Measurements from ENCODE around the gene MMP11.
"Not testable (repeated sequence)": the region's sequence is repeated elsewhere in the genome, so short reads cannot be mapped to it uniquely, and the experiment has no call there.

The MMP11 gene, protein sequence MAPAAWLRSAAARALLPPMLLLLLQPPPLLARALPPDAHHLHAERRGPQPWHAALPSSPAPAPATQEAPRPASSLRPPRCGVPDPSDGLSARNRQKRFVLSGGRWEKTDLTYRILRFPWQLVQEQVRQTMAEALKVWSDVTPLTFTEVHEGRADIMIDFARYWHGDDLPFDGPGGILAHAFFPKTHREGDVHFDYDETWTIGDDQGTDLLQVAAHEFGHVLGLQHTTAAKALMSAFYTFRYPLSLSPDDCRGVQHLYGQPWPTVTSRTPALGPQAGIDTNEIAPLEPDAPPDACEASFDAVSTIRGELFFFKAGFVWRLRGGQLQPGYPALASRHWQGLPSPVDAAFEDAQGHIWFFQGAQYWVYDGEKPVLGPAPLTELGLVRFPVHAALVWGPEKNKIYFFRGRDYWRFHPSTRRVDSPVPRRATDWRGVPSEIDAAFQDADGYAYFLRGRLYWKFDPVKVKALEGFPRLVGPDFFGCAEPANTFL

DNA sequence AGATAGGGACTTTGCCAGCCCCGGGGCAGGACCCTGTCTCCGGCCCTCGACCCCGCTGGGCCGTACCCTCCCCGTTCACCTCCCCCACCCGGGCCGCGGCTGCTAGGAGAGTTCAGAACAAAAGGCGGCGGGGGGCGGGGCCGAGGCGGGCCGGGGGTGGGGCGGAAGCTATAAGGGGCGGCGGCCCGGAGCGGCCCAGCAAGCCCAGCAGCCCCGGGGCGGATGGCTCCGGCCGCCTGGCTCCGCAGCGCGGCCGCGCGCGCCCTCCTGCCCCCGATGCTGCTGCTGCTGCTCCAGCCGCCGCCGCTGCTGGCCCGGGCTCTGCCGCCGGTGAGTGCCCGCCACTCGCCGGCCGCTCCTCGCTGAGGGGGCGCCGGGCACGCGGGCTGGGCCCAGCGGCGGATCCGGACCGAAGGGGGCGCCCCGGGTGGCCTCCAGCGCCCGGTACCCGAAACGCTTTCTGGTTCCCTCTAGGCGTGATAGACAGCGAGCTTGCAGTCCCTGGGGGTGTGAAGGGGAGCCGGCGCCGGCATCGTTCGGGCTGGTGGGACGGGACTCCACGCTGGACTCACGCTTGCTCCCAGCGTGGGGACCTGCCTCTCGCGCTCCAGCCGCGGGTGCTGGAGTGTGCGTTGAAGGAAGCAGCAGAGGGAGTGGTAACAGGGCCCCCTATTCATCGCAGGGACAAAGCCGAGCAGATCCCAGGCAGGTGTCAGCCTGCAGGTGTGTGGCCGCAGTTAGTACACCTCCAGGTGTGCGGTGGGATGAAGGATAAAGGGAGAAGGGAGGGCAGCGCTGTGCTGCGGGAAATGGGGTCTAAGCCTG lies at the start of gene MMP11:
TSS of gene MMP11 (plus strand) at position 201 of the 825 bp plus-strand sequence. CDS start at position 223, 22 bp downstream.
- Histone ChIP-seq H3K4me1 (ENCODE audit: control insufficient read depth, insufficient read depth, low read length) (peaks cover 56% of the 10 kb centered on the region), H3K27me3 (ENCODE audit: control insufficient read depth in 1 of 2, insufficient read depth in 2 of 2, low read length in 2 of 2) (no peaks in the 10 kb centered on the region), H3K36me3 (ENCODE audit: control insufficient read depth in 2 of 2, insufficient read depth in 2 of 2, low read length in 2 of 2) (no peaks in the 10 kb centered on the region), H3K9ac (ENCODE audit: low read length in 2 of 2) (peak within 1 kb of the TSS; percentile 64 to 66), H3K9me3 (ENCODE audit: control insufficient read depth in 2 of 2, low read length in 2 of 2) (no peaks in the 10 kb centered on the region), H3K27ac (ENCODE audit: low read length) (no peak within 1 kb of the TSS), H3K4me3 (ENCODE audit: low read length in 2 of 2) (peak within 1 kb of the TSS; percentile 77 to 81)

DNA sequence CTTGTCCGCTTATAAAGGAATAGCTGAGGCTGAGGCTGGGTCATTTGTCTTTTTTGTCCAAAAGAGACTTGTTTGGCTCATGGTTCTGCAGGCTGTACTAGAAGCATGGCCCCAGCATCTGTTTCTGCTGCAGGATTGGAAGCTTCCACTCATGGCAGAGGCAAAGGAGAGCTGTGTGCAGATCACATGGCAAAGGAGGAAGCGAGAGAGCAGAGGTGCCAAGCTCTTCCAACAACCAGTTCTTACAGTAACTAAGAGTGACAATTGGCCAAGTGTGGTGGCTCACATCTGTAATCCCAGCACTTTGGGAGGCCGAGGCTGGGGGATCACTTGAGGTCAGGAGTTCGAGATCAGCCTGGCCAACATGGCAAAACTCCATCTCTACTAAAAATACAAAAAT lies 44.5 kb upstream of the MMP11 start:
- not testable (repeated sequence) for H3K4me3 ChIP-seq (ENCODE audit: low read length in 2 of 2); H3K27ac ChIP-seq (ENCODE audit: low read length); H3K4me1 ChIP-seq (ENCODE audit: control insufficient read depth, insufficient read depth, low read length); H3K9ac ChIP-seq (ENCODE audit: low read length in 2 of 2); H3K9me3 ChIP-seq (ENCODE audit: control insufficient read depth in 2 of 2, low read length in 2 of 2); H3K36me3 ChIP-seq (ENCODE audit: control insufficient read depth in 2 of 2, insufficient read depth in 2 of 2, low read length in 2 of 2); H3K27me3 ChIP-seq (ENCODE audit: control insufficient read depth in 1 of 2, insufficient read depth in 2 of 2, low read length in 2 of 2)

DNA sequence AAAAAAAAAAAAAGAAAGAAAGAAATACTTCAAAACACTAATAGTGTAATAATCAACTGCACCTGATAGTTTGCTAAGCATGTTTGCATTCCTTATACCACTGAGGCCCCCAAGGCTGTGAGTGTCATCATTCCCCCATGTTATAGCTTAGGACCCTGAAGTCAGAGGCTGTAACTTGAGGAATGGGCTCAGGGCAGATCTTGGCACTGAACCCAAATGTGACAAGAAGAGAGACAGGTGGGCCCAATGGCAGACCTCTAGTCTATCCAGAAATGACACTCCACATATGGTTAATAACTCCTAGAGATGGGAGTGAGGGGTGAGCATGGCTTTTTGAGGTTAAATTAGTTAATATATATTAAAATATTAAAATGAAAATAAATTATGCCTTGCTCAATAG lies 35.0 kb upstream of the MMP11 start:
- Histone ChIP-seq H3K9ac (ENCODE audit: low read length in 2 of 2) (no peak overlapping the region), H3K4me3 (ENCODE audit: low read length in 2 of 2) (no peak overlapping the region), H3K27me3 (ENCODE audit: control insufficient read depth in 1 of 2, insufficient read depth in 2 of 2, low read length in 2 of 2) (no peaks in the 10 kb centered on the region), H3K36me3 (ENCODE audit: control insufficient read depth in 2 of 2, insufficient read depth in 2 of 2, low read length in 2 of 2) (peaks cover 3 to 9% of the 10 kb centered on the region in 2 donors), H3K4me1 (ENCODE audit: control insufficient read depth, insufficient read depth, low read length) (peaks cover 5% of the 10 kb centered on the region), H3K27ac (ENCODE audit: low read length) (no peak overlapping the region), H3K9me3 (ENCODE audit: control insufficient read depth in 2 of 2, low read length in 2 of 2) (no peaks in the 10 kb centered on the region)

DNA sequence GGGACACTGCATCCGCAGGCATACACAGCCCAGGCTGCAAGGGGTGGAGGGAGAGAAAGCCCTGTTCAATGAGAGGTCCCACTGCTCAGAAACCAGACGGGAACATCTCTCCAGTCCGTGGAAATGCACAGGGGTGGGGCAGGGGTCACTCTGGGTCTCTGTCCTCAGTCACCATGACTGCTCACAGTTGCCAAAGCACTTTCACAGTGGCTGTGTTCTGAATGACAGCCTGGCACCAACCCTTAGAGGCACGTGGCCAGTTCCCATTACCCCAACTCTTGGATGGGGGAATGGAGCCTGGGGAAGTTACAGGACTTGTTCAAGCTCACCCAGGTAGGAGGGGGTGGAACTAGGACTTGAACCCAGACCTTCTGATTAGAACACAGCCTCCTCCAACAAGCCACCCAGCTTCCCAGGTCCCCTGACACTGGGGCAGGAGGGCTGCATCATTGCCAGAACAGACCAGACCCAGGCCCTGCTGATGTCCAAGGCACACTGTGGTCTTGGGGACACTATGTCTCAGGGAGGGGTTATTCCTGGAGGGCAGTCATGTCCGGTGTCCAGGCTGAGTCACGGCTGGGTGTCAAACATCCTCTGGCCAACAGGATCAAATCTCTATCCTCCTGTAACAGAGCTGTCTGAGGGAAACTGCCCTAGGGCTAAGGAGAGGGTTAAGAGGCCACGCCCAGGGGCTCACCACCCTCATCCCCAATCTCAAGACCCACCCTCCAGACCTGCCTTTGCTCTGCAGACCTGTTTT lies 30.0 kb upstream of the MMP11 start:
- Histone ChIP-seq H3K27ac (ENCODE audit: low read length) (no peak overlapping the region), H3K9ac (ENCODE audit: low read length in 2 of 2) (no peak overlapping the region), H3K4me3 (ENCODE audit: low read length in 2 of 2) (no peak overlapping the region), H3K4me1 (ENCODE audit: control insufficient read depth, insufficient read depth, low read length) (peaks cover 9% of the 10 kb centered on the region), H3K36me3 (ENCODE audit: control insufficient read depth in 2 of 2, insufficient read depth in 2 of 2, low read length in 2 of 2) (peaks cover 29 to 31% of the 10 kb centered on the region in 2 donors), H3K27me3 (ENCODE audit: control insufficient read depth in 1 of 2, insufficient read depth in 2 of 2, low read length in 2 of 2) (no peaks in the 10 kb centered on the region), H3K9me3 (ENCODE audit: control insufficient read depth in 2 of 2, low read length in 2 of 2) (peaks cover 0 to 9% of the 10 kb centered on the region in 2 donors)

DNA sequence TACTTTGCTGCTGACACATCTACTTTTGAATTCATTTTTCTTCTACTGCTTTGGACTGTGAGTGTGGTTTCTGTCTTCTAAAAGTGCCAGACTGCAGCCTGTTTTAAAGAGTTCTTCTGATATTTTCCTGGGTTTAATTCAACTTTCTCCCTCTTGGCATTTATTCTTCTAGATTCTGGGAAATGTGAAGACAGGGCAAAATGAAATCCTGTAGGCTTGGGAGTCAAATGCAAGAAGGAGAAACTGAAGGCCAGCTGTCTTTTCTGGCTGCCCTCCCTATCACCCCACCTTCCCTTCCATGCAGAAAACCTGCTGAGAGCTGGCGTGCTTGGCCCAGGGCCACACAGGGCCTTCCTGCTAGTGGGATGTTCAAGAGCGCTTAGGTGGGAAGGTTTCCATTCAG lies 29.3 kb upstream of the MMP11 start:
- Histone ChIP-seq H3K27ac (ENCODE audit: low read length) (no peak overlapping the region), H3K36me3 (ENCODE audit: control insufficient read depth in 2 of 2, insufficient read depth in 2 of 2, low read length in 2 of 2) (peaks cover 29 to 31% of the 10 kb centered on the region in 2 donors), H3K9ac (ENCODE audit: low read length in 2 of 2) (no peak overlapping the region), H3K4me3 (ENCODE audit: low read length in 2 of 2) (no peak overlapping the region), H3K9me3 (ENCODE audit: control insufficient read depth in 2 of 2, low read length in 2 of 2) (peaks cover 0 to 9% of the 10 kb centered on the region in 2 donors), H3K4me1 (ENCODE audit: control insufficient read depth, insufficient read depth, low read length) (peaks cover 9% of the 10 kb centered on the region), H3K27me3 (ENCODE audit: control insufficient read depth in 1 of 2, insufficient read depth in 2 of 2, low read length in 2 of 2) (no peaks in the 10 kb centered on the region)

DNA sequence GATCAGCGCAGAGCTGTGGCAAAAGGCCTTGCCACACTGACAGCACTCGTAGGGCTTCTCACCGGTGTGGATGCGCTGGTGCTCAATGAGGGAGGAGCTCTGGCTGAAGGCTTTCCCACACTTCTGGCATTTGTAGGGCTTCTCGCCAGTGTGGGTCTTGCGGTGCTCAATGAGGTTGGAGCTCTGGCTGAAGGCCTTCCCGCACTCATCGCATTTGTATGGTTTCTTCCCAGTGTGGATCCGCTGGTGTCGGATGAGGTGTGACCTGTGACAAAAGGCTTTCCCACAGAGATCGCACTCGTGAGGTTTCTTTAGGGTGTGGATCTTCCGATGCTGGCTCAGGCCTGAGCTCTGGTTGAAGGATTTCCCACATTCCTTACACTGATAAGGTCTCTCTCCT lies 28.6 kb upstream of the MMP11 start:
- Histone ChIP-seq H3K9ac (ENCODE audit: low read length in 2 of 2) (no peak overlapping the region), H3K36me3 (ENCODE audit: control insufficient read depth in 2 of 2, insufficient read depth in 2 of 2, low read length in 2 of 2) (peaks cover 29 to 31% of the 10 kb centered on the region in 2 donors), H3K9me3 (ENCODE audit: control insufficient read depth in 2 of 2, low read length in 2 of 2) (peaks cover 0 to 9% of the 10 kb centered on the region in 2 donors), H3K27ac (ENCODE audit: low read length) (no peak overlapping the region), H3K4me3 (ENCODE audit: low read length in 2 of 2) (no peak overlapping the region), H3K4me1 (ENCODE audit: control insufficient read depth, insufficient read depth, low read length) (peaks cover 9% of the 10 kb centered on the region), H3K27me3 (ENCODE audit: control insufficient read depth in 1 of 2, insufficient read depth in 2 of 2, low read length in 2 of 2) (no peaks in the 10 kb centered on the region)

DNA sequence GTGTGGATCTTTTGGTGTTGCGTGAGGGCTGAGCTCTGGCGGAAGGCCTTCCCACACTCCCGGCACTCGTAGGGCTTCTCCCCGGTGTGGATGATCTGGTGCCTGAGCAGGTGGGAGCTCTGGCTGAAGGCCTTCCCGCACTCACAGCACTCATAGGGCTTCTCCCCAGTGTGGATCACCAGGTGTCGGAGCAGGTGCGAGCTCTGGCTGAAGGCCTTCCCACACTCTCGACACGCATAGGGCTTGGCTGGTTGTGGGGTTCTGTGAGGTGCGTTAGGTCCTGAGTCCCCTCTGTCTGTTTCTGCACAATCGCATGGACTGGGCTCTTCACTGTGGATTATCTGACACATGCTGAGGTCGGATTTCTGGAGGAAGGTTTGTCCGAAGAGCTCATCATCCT lies 28.2 kb upstream of the MMP11 start:
- peaks cover 0 to 9% of the 10 kb centered on the region in 2 donors for H3K9me3 ChIP-seq (ENCODE audit: control insufficient read depth in 2 of 2, low read length in 2 of 2)
- no peak overlapping the region for H3K4me3 ChIP-seq (ENCODE audit: low read length in 2 of 2)
- H3K36me3 ChIP-seq (ENCODE audit: control insufficient read depth in 2 of 2, insufficient read depth in 2 of 2, low read length in 2 of 2), result peaks cover 29 to 31% of the 10 kb centered on the region in 2 donors
- no peaks in the 10 kb centered on the region for H3K27me3 ChIP-seq (ENCODE audit: control insufficient read depth in 1 of 2, insufficient read depth in 2 of 2, low read length in 2 of 2)
- no peak overlapping the region for H3K27ac ChIP-seq (ENCODE audit: low read length)
- H3K9ac ChIP-seq (ENCODE audit: low read length in 2 of 2), result no peak overlapping the region
- H3K4me1 ChIP-seq (ENCODE audit: control insufficient read depth, insufficient read depth, low read length), result peaks cover 9% of the 10 kb centered on the region

DNA sequence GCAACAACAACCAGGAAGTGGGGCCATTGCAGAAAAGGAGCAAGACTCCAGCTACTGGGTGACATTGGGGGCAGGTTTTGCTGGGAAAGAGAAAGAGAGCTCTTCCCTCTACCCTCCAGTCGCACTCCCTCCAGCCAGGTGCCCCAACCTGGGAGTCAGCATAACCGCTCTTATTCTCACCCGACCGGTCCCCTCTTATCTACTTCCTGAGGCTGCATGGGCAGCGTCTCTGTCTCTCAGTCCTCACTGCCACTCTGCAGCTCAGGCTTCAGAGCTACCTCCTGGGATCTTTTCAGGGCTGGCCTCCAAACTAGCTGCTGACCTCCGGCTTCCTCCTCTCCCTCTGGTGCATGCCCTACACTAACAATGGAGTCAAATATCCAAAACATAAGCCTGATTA lies 26.9 kb upstream of the MMP11 start:
- Histone ChIP-seq H3K36me3 (ENCODE audit: control insufficient read depth in 2 of 2, insufficient read depth in 2 of 2, low read length in 2 of 2) (peaks cover 29 to 31% of the 10 kb centered on the region in 2 donors), H3K9ac (ENCODE audit: low read length in 2 of 2) (no peak overlapping the region), H3K4me3 (ENCODE audit: low read length in 2 of 2) (no peak overlapping the region), H3K27me3 (ENCODE audit: control insufficient read depth in 1 of 2, insufficient read depth in 2 of 2, low read length in 2 of 2) (no peaks in the 10 kb centered on the region), H3K9me3 (ENCODE audit: control insufficient read depth in 2 of 2, low read length in 2 of 2) (peaks cover 0 to 9% of the 10 kb centered on the region in 2 donors), H3K4me1 (ENCODE audit: control insufficient read depth, insufficient read depth, low read length) (peaks cover 17% of the 10 kb centered on the region), H3K27ac (ENCODE audit: low read length) (no peak overlapping the region)

DNA sequence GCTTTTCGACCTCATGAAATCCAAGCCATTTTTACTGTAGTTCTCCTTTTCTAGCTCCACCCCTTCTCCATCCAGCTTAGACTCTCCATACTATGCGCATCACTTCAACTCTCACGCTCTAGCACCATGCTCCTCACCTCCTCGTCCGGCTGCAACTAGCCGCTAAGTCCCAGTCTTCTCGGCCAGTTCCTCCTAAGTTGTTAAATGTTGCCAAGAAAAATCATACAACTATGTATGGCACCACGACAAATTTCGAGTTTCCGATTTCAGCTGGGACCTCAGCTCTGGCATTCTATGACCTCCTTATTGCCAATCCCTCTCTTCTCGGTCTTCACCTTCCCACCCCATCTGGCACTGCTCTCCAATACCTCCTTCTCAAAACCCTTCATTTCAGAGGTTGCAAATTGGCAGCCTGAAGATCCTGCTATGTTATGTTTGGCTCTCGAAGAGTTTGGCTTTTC lies 22.8 kb upstream of the MMP11 start:
- H3K4me3 ChIP-seq (ENCODE audit: low read length in 2 of 2), result peak overlapping the region; percentile 87 to 88
- H3K27ac ChIP-seq (ENCODE audit: low read length), result no peak overlapping the region
- no peaks in the 10 kb centered on the region for H3K27me3 ChIP-seq (ENCODE audit: control insufficient read depth in 1 of 2, insufficient read depth in 2 of 2, low read length in 2 of 2)
- H3K9ac ChIP-seq (ENCODE audit: low read length in 2 of 2), result no peak overlapping the region
- peaks cover 4 to 6% of the 10 kb centered on the region in 2 donors for H3K36me3 ChIP-seq (ENCODE audit: control insufficient read depth in 2 of 2, insufficient read depth in 2 of 2, low read length in 2 of 2)
- H3K9me3 ChIP-seq (ENCODE audit: control insufficient read depth in 2 of 2, low read length in 2 of 2), result no peaks in the 10 kb centered on the region
- H3K4me1 ChIP-seq (ENCODE audit: control insufficient read depth, insufficient read depth, low read length), result peaks cover 8% of the 10 kb centered on the region

DNA sequence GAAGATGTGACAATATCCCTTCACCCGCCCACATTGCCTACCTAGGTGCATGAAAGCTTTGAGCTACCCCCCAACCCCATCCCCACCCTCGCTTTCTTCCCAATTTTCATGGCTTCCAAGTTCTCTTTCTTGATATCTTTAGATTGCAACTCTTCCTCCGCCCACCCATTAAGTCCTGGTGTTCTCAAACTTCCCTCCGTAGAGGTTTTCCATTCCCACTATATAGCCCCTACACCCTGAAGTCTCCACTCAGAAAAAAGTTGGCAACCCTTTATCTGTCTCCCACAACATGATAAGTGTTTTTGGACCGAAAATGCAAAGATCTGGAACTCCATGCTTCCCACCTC lies 22.3 kb upstream of the MMP11 start:
- Histone ChIP-seq H3K4me1 (ENCODE audit: control insufficient read depth, insufficient read depth, low read length) (peaks cover 8% of the 10 kb centered on the region), H3K27ac (ENCODE audit: low read length) (no peak overlapping the region), H3K36me3 (ENCODE audit: control insufficient read depth in 2 of 2, insufficient read depth in 2 of 2, low read length in 2 of 2) (peaks cover 0 to under 1% of the 10 kb centered on the region in 2 donors), H3K9me3 (ENCODE audit: control insufficient read depth in 2 of 2, low read length in 2 of 2) (no peaks in the 10 kb centered on the region), H3K27me3 (ENCODE audit: control insufficient read depth in 1 of 2, insufficient read depth in 2 of 2, low read length in 2 of 2) (no peaks in the 10 kb centered on the region), H3K4me3 (ENCODE audit: low read length in 2 of 2) (peak overlapping the region; percentile 87 to 88), H3K9ac (ENCODE audit: low read length in 2 of 2) (peak overlapping the region; percentile 73 to 83)

Measured in stomach smooth muscle (tissue), 2 donors.